Endothelial cell (in vitro differentiated cells): Measurements from ENCODE around the gene MKNK2. TPM values are rescaled to one million over a fixed set of nuclear protein-coding genes. Genes with fewer than 3 reads are reported as not detected.

Experiments
- DNase-seq: peaks from one replicate; pipeline ENCODE4 v3.0.0; 2021; ENCODE audit warnings: low spot score
- H3K27ac Mint-ChIP-seq: one replicate; pipeline ENCODE4 v1.8.0; 2021; ENCODE audit warnings: mixed read lengths, inconsistent platforms; ENCODE audit not compliant: unreplicated experiment
- H3K27me3 Mint-ChIP-seq: one replicate; pipeline ENCODE4 v1.8.0; 2021; ENCODE audit warnings: mild to moderate bottlenecking, moderate library complexity, mixed read lengths, inconsistent platforms; ENCODE audit not compliant: unreplicated experiment
- H3K36me3 Mint-ChIP-seq: one replicate; pipeline ENCODE4 v1.8.0; 2021; ENCODE audit warnings: mild to moderate bottlenecking, low read depth, mixed read lengths, inconsistent platforms; ENCODE audit not compliant: unreplicated experiment
- H3K4me1 Mint-ChIP-seq: one replicate; pipeline ENCODE4 v1.8.0; 2021; ENCODE audit warnings: mild to moderate bottlenecking, mixed read lengths, inconsistent platforms; ENCODE audit not compliant: unreplicated experiment
- H3K4me3 Mint-ChIP-seq: one replicate; pipeline ENCODE4 v1.8.0; 2021; ENCODE audit warnings: mild to moderate bottlenecking, mixed read lengths, inconsistent platforms; ENCODE audit not compliant: unreplicated experiment
- H3K9me3 Mint-ChIP-seq: one replicate; pipeline ENCODE4 v1.8.0; 2021; ENCODE audit warnings: mixed read lengths, inconsistent platforms; ENCODE audit not compliant: unreplicated experiment
- total RNA-seq: library from RNA; stranded (reverse); fragmentation: NEBNext Ultra II Directional; extraction: Animal tissue kit (Norgen Biotek cat#: 25700); gene quantifications from one replicate; pipeline ENCODE4 v1.2.1, GENCODE V29; 2021; ENCODE audit not compliant: unreplicated experiment
- TF ChIP-seq, protein P1 (sequence below): fragments of 200-600 bp; sonication (generic); IDR thresholded peaks from one replicate; pipeline ENCODE4 v1.5.0; 2021; ENCODE audit warnings: antibody characterized with exemption; ENCODE audit not compliant: unreplicated experiment

Gene MKNK2
- total RNA-seq, 1 donor from 2014 or later = 228 TPM

DNA sequence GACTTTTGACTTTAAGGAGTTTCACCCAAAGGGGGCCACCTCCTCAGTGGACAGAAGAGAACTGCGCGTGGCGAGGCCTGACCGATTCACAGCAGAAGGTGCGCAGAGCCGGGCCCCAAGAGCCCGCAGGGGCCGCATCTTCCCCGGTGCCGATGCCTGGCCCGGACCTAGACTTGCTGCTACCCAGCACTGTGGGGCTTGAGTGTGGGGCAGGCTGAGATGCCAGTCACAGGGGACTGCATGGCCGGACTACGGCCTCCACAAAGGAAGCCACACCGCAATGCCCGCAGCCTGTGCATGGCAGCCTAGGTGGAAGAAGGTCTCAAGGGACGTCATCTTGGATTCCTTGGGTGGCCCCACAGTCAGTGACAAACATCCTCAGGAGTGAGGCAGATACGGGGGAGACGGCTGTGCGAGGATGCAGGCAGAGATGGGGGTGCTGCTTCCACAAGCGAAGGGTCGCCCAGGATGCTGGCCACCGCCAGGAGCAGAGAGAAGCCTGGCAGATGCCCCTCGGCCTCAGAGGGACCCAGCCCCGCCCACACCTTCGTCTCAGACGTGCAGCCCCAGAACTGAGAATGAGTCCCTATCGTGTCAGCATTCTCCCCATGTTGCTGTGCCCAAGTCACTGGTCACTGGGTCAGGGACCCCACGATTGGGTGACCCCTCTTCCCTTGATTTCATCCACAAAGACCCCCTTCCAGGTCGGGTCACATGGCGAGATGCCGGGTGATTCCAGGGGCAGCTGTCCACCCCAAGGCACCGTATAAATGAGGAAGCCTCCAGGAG is 28.2 kb upstream of the MKNK2 start:
- no peak overlapping the region for H3K4me3 Mint-ChIP-seq
- no peaks in the 10 kb centered on the region for H3K9me3 Mint-ChIP-seq
- TF ChIP-seq, protein P1, sequence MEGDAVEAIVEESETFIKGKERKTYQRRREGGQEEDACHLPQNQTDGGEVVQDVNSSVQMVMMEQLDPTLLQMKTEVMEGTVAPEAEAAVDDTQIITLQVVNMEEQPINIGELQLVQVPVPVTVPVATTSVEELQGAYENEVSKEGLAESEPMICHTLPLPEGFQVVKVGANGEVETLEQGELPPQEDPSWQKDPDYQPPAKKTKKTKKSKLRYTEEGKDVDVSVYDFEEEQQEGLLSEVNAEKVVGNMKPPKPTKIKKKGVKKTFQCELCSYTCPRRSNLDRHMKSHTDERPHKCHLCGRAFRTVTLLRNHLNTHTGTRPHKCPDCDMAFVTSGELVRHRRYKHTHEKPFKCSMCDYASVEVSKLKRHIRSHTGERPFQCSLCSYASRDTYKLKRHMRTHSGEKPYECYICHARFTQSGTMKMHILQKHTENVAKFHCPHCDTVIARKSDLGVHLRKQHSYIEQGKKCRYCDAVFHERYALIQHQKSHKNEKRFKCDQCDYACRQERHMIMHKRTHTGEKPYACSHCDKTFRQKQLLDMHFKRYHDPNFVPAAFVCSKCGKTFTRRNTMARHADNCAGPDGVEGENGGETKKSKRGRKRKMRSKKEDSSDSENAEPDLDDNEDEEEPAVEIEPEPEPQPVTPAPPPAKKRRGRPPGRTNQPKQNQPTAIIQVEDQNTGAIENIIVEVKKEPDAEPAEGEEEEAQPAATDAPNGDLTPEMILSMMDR = no peak
- peaks cover 22% of the 10 kb centered on the region for H3K36me3 Mint-ChIP-seq
- peaks cover 4% of the 10 kb centered on the region for H3K4me1 Mint-ChIP-seq
- peaks cover 18% of the 10 kb centered on the region for H3K27me3 Mint-ChIP-seq
- DNase-seq = no peak
- H3K27ac Mint-ChIP-seq = no peak overlapping the region

DNA sequence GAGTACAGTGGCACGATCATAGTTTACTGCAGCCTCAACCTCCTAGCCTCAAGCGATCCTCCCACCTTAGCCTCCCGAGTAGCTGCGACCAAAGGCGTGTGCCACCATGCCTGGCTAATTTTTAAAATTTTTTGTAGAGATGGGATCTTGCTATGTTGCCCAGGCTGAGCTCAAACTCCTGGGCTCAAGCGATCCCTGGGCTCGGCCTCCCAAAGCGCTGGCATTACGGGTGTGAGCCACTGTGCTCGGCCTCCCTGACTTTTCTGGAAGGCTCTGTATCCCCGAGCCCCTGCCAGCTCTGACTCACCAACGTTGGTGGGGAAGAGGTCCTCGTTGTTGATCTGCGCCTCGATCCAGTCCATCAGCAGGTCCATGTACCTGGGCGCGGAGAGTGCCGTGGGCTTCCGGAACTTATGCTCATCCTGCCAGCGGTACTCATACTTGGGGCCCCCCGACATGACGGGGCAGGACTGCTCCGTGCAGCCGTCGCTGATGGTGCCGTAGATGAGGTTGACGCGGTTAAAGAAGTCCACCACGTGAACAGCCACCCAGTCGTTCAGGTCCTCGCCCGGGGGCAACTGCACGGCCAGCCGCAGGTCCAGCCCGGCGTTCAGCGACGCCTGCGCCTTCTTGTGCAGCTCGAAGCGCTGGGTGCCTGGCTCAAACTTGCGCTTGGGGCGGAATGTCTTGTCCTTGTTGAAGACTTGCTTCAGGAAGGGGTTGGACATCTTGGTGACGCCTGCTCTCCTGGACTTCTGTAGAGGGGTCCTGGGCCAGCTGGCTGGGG is 27.0 kb upstream of the MKNK2 start:
- H3K9me3 Mint-ChIP-seq = no peaks in the 10 kb centered on the region
- H3K27me3 Mint-ChIP-seq = peaks cover 18% of the 10 kb centered on the region
- peak overlapping the region; percentile 31 for H3K4me3 Mint-ChIP-seq

DNA sequence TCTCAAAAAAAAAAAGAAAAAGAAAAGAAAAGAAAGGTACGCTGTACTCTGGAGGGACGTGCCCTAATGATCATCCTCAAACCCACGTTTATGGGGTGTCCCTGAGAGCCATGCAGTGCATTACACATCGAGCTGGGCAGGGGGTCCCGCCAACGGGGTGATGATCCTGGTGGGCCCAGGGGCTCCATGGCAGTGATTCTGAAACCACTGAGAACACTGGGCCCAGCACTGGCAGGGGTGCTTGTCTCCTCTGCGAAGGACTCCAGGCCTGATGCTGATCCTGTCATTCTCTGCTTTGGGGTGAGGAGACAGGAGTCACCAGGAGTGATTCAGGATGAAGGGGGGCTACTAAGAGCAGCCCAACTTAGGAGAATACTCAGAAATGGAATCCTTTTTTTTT is 26.4 kb upstream of the MKNK2 start:
- no peak for DNase-seq
- H3K36me3 Mint-ChIP-seq = peaks cover 30% of the 10 kb centered on the region
- H3K9me3 Mint-ChIP-seq = no peaks in the 10 kb centered on the region
- TF ChIP-seq, protein P1 = no peak
- H3K27ac Mint-ChIP-seq = no peak overlapping the region
- H3K4me3 Mint-ChIP-seq = no peak overlapping the region
- H3K4me1 Mint-ChIP-seq = no peaks in the 10 kb centered on the region
- peaks cover 15% of the 10 kb centered on the region for H3K27me3 Mint-ChIP-seq

More for the DNA sequence above, 27.0 kb upstream of the MKNK2 start:
- H3K4me1 Mint-ChIP-seq = no peaks in the 10 kb centered on the region
- TF ChIP-seq, protein P1 = no peak
- no peak for DNase-seq
- no peak overlapping the region for H3K27ac Mint-ChIP-seq
- H3K36me3 Mint-ChIP-seq = peaks cover 28% of the 10 kb centered on the region

DNA sequence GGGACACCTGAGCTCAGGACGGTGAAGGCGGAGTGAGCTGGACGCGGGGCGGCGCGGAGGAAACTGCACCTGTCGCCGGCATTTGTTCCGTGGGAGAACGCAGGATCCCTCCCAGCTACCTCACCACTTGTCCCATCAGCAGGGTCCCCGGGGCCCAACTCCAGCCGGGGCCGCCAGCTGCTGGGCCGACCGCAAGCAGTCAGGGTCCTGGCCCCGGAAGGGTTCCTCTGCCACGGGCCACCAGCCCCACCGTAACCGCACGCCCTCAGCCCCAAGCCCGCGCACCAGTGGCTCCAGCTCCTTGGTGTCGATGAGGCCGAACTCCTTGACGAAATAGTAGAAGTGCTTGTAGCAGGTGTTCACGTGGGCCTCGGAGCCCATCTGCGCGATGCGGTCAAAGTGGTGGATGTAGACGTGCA is 25.5 kb upstream of the MKNK2 start:
- H3K9me3 Mint-ChIP-seq = no peaks in the 10 kb centered on the region
- H3K27me3 Mint-ChIP-seq = peaks cover 12% of the 10 kb centered on the region
- peaks cover 35% of the 10 kb centered on the region for H3K36me3 Mint-ChIP-seq
- no peak for DNase-seq
- TF ChIP-seq, protein P1 = no peak
- H3K27ac Mint-ChIP-seq = no peak overlapping the region
- no peaks in the 10 kb centered on the region for H3K4me1 Mint-ChIP-seq
- no peak overlapping the region for H3K4me3 Mint-ChIP-seq
